T-helper 2 cell (primary cell): Measurements from ENCODE around the gene EMP2.
A peak's percentile ranks its signal among the peaks of the same experiment; 100 is the strongest.
"Not testable (repeated sequence)": the region's sequence is repeated elsewhere in the genome, so short reads cannot be mapped to it uniquely, and the experiment has no call there.

Experiments used
- DNase-seq, 5 experiments: peaks; one replicate each; pipeline versions ENCODE4 v3.0.0 to v3.0.0-alpha.2; 2012 to 2022
- total RNA-seq, 2 donors: gene quantifications; one replicate each; lab custom pipeline; 2026; lab: John Stamatoyannopoulos, UW

Gene EMP2, protein sequence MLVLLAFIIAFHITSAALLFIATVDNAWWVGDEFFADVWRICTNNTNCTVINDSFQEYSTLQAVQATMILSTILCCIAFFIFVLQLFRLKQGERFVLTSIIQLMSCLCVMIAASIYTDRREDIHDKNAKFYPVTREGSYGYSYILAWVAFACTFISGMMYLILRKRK
- total RNA-seq: 0 to 0.47 reads per million in 2 donors

DNA sequence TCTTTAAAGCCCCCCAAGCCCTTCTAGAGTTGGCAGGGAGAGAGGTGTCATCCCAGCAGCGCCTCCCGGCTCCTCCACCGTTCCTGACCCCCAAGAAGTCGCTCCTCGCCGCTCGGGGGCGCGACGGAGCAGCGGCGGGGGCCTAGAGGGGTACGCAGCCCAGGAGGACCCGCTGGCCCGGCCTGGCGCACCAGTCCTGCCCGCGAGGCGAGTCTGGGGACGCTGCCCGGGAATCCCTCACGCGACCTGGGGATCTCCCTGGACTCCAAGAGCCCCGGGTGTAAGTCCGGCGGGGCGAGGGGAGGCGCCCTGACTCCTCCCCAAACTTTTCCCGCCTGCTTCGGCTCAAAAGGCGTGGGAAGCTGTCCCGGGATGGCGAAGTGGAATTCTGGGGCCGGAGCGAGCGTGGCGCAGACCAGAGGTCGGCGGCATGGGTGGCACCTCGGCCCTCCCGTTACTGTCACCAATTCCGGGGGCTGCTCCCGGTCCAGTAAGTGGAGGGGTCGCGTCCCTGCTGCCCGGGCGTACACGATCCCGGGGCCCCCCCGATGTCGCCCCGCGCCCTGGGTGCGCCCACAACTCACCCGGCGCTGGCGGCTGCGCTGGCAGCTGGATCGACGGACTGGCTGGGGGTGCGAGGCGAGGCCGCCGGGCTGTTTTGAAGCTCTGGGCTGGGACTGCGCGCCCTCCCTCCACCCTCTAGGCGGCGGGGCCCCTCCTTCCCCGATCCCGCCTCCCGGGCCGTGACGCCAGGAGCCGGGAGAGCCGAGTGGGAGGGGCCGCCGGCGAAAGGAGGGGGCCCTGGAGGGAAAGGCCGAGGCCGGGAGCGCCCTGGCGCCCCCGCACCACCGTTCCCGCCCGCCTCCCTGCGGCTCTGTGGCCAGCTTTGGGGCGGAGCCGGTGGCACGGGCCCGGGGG is at the start of gene EMP2:
EMP2 (minus strand) TSS at position 634 of the 918 bp plus-strand sequence. CDS start 32,981 bp downstream, outside the sequence.
- DNase-seq: no peak

GRCh38 chr16:10629592-10629963 is 49.2 kb upstream of the EMP2 start:
- no peak for DNase-seq

- no peak for DNase-seq
These were observed 45.4 kb upstream of the EMP2 start for GRCh38 chr16:10625595-10626357.

GRCh38 chr16:10624527-10624926 is 44.1 kb upstream of the EMP2 start:
- no peak for DNase-seq

- DNase-seq: no peak
These were observed 42.7 kb upstream of the EMP2 start for GRCh38 chr16:10623059-10623458.

- no peak for DNase-seq
These were observed 41.9 kb upstream of the EMP2 start for GRCh38 chr16:10622036-10622921.

DNA sequence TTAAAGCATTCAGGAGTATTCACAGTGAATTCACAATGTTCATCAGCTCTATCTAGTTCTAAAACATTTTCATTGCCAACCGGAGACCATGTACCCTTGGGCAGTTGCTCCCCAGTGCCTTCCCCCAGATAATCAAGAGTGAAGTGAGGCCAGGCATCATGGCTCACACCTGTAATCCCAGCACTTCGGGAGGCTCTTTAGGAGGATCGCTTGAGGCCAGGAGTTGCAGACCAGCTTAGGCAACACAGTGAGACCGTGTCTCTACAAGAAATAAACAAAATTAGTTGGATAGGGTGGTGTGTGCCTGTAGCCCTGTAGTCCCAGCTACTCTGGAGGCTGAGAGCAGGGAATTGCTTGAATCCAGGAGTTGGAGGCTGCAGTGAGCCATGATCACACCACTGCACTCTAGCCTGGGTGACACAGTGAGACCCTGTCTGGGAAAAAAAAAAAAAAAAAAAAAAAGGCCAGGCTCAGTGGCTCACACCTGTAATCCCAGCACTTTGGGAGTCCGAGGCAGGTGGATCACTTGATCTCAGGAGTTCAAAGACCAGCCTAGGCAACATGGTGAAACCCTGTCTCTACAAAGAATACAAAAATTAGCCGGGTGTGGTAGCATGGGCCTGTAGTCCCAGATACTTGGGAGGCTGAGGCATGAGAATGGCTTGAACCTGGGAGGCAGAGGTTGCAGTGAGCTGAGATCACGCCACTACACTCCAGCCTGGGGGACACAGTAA is 41.0 kb upstream of the EMP2 start:
- not testable (repeated sequence) for DNase-seq

GRCh38 chr16:10620120-10620519 is 39.7 kb upstream of the EMP2 start:
- no peak for DNase-seq

DNA sequence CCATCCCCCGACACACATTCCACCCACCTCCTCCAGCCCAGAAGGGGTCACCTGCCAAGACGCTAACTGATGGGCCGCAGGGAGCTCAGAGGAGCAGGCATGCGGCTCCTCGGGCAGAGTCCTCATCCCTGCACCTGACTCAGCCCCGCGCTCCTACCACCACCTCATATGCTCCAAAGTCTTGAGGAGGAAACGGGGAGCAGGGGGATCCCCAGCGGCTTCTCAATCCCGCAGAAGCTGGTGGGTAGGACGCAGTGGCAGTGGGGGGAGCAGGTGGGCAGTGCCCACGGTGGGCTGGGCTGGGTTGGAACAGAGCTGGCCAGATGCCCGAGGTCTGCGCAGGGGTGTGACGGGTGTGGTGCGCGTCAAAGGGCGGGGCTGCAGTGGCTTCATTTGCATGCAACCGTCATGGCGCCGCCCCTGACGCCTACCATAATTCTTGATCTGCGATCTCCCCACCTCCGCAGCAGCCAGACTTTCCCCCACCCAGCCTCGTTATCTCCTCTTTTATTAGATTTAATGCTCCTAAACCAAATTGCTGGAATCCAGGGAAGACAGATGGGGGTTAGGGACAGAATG is 39.0 kb upstream of the EMP2 start:
- DNase-seq: peak in 1 of 5 experiments; percentile 18

- DNase-seq: no peak
These were observed 38.4 kb upstream of the EMP2 start for GRCh38 chr16:10618710-10619209.

- DNase-seq: no peak
These were observed 37.4 kb upstream of the EMP2 start for GRCh38 chr16:10617662-10618420.

- DNase-seq: no peak
These were observed 36.6 kb upstream of the EMP2 start for GRCh38 chr16:10616756-10617640.

DNA sequence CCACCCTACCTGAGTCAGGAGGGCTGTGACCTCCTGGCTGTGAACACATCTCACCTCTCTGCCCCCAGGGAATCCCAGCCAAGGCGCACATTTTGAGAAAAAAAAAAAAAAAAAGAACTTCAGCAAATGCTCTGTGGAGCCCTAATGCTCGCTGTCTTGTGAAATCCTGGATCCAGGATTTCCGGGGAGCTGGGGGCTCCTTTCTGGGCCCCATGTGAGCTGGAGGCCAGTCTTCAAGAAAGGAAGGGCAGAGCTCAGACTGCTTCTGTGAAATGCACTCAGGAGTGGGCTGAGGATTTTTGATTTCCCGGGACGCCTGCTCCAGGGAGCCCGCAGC is 36.0 kb upstream of the EMP2 start:
- no peak for DNase-seq

GRCh38 chr16:10614685-10615084 is 34.3 kb upstream of the EMP2 start:
- DNase-seq: no peak

DNA sequence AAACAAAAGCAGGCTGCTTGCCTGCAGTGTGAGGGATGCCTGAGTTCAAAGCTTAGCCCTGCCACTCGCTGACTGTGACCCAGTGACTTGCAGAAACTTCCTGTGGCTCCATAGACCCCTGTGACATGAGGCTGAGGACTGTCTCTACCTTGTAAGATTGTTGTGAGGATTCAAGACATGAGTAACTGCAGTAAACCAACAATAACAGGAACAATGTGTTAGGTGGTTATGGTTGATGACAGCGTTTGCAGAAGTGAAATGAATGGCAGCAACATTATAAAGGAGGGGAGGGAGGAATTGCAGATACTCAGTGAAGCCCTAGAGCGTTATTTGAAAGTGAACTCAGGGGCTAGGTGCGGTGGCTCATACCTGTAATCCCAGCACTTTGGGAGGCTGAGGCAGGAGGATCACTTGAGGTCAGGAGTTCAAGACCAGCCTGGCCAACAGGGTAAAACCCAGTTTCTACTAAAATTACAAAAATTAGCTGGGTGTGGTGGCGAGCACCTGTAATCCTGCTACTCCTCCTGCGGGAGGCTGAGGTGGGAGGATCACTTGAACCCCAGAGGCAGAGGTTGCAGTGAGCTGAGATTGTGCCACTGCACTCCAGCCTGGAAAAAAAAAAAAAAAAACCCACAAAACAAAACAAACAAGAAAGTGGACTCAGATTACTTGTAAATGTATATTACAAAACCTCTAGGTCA is 33.5 kb upstream of the EMP2 start:
- no peak for DNase-seq

- no peak for DNase-seq
These were observed 32.3 kb upstream of the EMP2 start for GRCh38 chr16:10612649-10613179.

GRCh38 chr16:10611825-10612342 is 31.5 kb upstream of the EMP2 start:
- DNase-seq: no peak
